Chondrocyte (in vitro differentiated cells): ENCODE data around the gene C9orf85. TPM values are rescaled to one million over a fixed set of nuclear protein-coding genes. Genes with fewer than 3 reads are reported as not detected.
"Not testable (repeated sequence)": the region's sequence is repeated elsewhere in the genome, so short reads cannot be mapped to it uniquely, and the experiment has no call there.

Experiments
- DNase-seq: peaks from one replicate; pipeline ENCODE4 v3.0.0; 2021; ENCODE audit warnings: mixed read lengths, low spot score
- H3K27ac Mint-ChIP-seq: one replicate; pipeline ENCODE4 v1.8.0; 2021; ENCODE audit warnings: mild to moderate bottlenecking, moderate library complexity, mixed read lengths; ENCODE audit not compliant: unreplicated experiment
- H3K27me3 Mint-ChIP-seq: 2 replicates; pipeline ENCODE4 v1.8.0; 2021; ENCODE audit warnings: low read depth, mixed read lengths
- H3K36me3 Mint-ChIP-seq: 2 replicates; pipeline ENCODE4 v1.8.0; 2021; ENCODE audit warnings: low read depth, mixed read lengths
- H3K4me1 Mint-ChIP-seq: 2 replicates; pipeline ENCODE4 v1.8.0; 2021; ENCODE audit warnings: low read depth, mild to moderate bottlenecking, mixed read lengths
- H3K4me3 Mint-ChIP-seq: one replicate; pipeline ENCODE4 v1.8.0; 2021; ENCODE audit warnings: mild to moderate bottlenecking, moderate library complexity, mixed read lengths; ENCODE audit not compliant: unreplicated experiment
- H3K9me3 Mint-ChIP-seq: 2 replicates; pipeline ENCODE4 v1.8.0; 2021; ENCODE audit warnings: low read depth, mixed read lengths
- total RNA-seq: library from RNA; stranded (reverse); gene quantifications from 3 replicates; pipeline ENCODE4 v1.2.1, GENCODE V29; 2021
- TF ChIP-seq, protein P1 (sequence below): fragments of 200-600 bp; sonication (generic); IDR thresholded peaks from 2 replicates; pipeline ENCODE4 v1.5.0; 2021; ENCODE audit warnings: antibody characterized with exemption, mild to moderate bottlenecking, moderate library complexity

Gene C9orf85
- total RNA-seq, 1 donor from 2014 or later: 8.5 TPM

DNA sequence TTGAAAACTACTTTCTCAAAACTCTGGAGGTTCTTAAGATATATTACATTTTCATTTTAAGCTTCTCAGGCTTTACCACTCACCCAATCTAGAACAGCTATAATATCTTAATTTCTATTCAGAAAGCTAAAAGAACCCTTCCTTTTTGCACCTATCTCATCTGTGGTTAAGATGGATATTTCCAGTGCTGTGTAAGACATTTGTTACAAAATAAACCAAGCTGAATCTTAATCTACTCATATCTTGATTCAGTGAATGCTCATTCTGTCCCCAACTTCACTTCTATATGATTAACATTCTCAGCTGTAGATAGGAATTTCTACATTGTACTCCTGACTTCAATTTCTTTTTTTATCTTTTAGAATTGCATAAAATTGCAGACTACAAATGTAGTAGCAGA lies 15.5 kb upstream of the C9orf85 start:
- H3K4me1 Mint-ChIP-seq: peaks cover 54% of the 10 kb centered on the region

DNA sequence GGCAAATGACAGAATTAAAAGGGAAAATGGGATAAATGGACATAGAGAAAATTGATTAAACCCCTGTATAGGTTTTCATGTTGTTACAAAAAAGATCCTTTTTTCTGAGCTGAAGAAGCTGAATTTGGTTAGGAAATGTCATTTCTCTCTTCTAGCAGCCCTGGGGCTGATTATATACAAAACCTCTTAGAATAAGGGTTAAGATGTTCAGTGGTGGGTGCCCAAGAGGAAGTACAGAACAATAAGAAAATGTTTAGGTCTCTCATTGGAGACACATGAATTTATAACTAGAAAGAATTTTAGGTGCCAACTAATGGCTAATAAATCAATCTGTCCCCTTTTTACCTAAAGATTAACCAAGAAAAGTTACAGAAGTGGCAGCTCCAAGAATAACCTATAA lies 14.7 kb upstream of the C9orf85 start:
- Mint-ChIP-seq H3K27ac (no peak overlapping the region), H3K27me3 (no peaks in the 10 kb centered on the region), H3K4me3 (no peak overlapping the region), H3K9me3 (no peaks in the 10 kb centered on the region), H3K36me3 (peaks cover 1% of the 10 kb centered on the region), H3K4me1 (peaks cover 54% of the 10 kb centered on the region)
- no peak for DNase-seq
- TF ChIP-seq, protein P1, sequence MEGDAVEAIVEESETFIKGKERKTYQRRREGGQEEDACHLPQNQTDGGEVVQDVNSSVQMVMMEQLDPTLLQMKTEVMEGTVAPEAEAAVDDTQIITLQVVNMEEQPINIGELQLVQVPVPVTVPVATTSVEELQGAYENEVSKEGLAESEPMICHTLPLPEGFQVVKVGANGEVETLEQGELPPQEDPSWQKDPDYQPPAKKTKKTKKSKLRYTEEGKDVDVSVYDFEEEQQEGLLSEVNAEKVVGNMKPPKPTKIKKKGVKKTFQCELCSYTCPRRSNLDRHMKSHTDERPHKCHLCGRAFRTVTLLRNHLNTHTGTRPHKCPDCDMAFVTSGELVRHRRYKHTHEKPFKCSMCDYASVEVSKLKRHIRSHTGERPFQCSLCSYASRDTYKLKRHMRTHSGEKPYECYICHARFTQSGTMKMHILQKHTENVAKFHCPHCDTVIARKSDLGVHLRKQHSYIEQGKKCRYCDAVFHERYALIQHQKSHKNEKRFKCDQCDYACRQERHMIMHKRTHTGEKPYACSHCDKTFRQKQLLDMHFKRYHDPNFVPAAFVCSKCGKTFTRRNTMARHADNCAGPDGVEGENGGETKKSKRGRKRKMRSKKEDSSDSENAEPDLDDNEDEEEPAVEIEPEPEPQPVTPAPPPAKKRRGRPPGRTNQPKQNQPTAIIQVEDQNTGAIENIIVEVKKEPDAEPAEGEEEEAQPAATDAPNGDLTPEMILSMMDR: no peak

More for the DNA sequence above, 15.5 kb upstream of the C9orf85 start:
- H3K27me3 Mint-ChIP-seq: no peaks in the 10 kb centered on the region
- peak overlapping the region; percentile 22 for H3K27ac Mint-ChIP-seq
- H3K9me3 Mint-ChIP-seq: no peaks in the 10 kb centered on the region
- TF ChIP-seq, protein P1: no peak
- no peak for DNase-seq
- H3K4me3 Mint-ChIP-seq: no peak overlapping the region
- peaks cover 1% of the 10 kb centered on the region for H3K36me3 Mint-ChIP-seq

DNA sequence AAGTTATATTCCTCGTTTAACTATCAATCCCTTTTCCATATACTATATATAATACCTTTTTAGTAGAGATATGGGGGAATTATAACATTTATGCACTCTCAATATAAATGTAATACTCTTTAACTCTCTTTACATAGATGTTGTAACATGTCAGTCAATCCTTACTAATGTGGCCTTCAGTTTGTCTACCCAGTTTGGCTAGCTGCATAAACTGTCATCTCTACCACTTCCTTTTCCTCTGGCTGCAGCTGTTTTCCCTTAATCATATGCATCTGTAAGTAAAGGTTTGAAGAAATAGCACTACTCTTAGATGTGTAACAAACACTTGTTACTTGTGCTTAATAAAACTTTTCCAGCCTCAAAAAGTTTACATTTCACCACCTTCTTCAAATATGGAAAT lies 13.9 kb upstream of the C9orf85 start:
- H3K27ac Mint-ChIP-seq: no peak overlapping the region
- DNase-seq: no peak
- no peak overlapping the region for H3K4me3 Mint-ChIP-seq
- no peaks in the 10 kb centered on the region for H3K27me3 Mint-ChIP-seq
- TF ChIP-seq, protein P1: no peak
- peaks cover 59% of the 10 kb centered on the region for H3K4me1 Mint-ChIP-seq
- H3K9me3 Mint-ChIP-seq: no peaks in the 10 kb centered on the region
- peaks cover 1% of the 10 kb centered on the region for H3K36me3 Mint-ChIP-seq

GRCh38 chr9:71898756-71899155 lies 12.7 kb upstream of the C9orf85 start:
- peak overlapping the region; percentile 45 for H3K27ac Mint-ChIP-seq
- H3K4me3 Mint-ChIP-seq, H3K9me3 Mint-ChIP-seq, DNase-seq, H3K27me3 Mint-ChIP-seq, H3K36me3 Mint-ChIP-seq: not testable (repeated sequence)
- H3K4me1 Mint-ChIP-seq: peaks cover 59% of the 10 kb centered on the region

DNA sequence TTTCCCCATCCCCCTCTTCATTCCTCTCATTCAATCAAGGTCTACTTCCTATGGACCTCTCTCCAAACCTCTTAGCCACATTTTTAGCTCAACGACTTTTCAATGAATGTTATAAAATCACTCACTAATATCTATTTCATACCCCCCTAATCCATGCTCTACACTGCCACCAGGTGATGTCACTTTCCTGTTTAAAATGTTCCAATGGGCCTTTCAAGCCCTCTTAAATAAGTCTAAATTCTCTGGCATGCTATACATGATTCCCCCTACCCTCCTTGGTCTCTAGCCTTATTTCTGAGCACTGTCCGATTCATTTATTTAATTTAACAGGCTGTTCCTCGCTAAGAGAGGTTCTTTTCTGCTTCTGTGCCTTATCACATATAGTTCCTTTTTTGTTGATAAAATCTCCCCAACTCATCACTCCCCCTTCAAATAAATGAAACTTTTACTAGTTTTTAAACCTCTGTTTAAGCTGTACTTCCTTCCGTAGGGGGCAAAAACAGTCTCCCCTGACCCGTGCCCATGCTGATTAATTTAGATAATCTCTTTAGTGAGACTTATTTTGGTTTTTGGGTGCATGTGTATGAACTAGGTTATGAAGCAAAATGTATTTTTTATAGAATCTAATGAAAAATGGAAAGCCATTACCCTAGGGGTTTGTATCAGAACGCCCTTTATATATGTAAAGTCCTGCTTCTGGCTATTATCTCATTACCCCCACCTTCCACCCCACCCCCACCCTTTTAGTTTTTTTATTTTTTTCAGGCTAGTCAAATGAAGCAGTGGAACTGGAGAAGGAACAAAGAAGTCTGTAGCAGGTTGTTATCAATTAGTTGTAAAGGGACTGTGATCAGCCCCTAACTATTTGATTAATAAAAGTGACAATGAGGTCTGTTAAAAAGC lies 9.5 kb upstream of the C9orf85 start:
- DNase-seq: no peak
- no peaks in the 10 kb centered on the region for H3K27me3 Mint-ChIP-seq
- H3K9me3 Mint-ChIP-seq: no peaks in the 10 kb centered on the region
- no peaks in the 10 kb centered on the region for H3K36me3 Mint-ChIP-seq
- H3K4me3 Mint-ChIP-seq: no peak overlapping the region
- H3K27ac Mint-ChIP-seq: no peak overlapping the region
- H3K4me1 Mint-ChIP-seq: peaks cover 40% of the 10 kb centered on the region
- TF ChIP-seq, protein P1: peak; percentile 13

GRCh38 chr9:71904076-71904475 lies 7.4 kb upstream of the C9orf85 start:
- TF ChIP-seq, protein P1: no peak
- no peaks in the 10 kb centered on the region for H3K36me3 Mint-ChIP-seq
- no peak for DNase-seq
- no peaks in the 10 kb centered on the region for H3K9me3 Mint-ChIP-seq
- H3K27me3 Mint-ChIP-seq: no peaks in the 10 kb centered on the region
- peaks cover 41% of the 10 kb centered on the region for H3K4me1 Mint-ChIP-seq
- H3K27ac Mint-ChIP-seq: no peak overlapping the region
- no peak overlapping the region for H3K4me3 Mint-ChIP-seq
